Right hindlimb (tissue), 1 donor: ENCODE measurements around the gene MRTFB.

Experiments used
- DNase-seq: peaks from one replicate; pipeline ENCODE4 v3.0.0-alpha.2; 2018

The MRTFB gene

DNA sequence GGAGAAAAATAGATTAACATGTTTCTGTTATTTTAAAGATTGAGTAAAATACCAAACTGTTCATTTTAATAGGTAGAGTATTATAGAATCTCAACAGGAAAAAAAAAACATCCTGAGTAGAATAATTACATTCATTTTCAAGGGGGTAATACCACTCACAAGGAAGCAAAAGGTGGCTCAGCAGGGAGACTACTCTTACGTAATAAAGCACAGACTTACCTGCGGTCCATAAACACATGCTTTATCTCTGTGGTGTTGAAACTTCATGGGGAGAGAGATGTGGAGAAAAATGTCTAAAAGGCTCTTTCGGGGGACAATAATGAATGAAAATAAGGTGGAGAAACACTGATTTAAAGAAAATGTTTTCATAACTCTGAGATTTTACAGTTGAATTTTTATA lies 171.7 kb downstream of the MRTFB start:
- DNase-seq: no peak

- no peak for DNase-seq
These were observed 173.3 kb downstream of the MRTFB start for GRCh38 chr16:14244196-14245010.

DNA sequence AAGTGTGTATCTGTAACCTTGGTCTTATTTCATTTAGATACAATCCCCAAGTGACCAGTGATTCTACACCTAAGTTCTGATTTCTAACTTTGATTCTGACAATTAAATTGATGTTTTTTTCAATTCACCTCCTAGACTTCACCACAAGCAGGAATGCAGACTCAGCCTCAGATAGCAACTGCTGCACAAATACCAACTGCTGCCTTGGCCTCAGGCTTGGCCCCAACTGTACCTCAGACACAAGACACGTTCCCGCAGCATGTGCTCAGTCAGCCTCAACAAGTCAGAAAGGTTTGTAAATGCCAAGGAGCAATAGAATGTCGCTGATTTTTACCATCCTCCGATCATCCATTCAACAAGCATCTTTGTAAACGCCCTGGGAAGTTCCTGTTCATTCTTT lies 177.7 kb downstream of the MRTFB start:
- no peak for DNase-seq

DNA sequence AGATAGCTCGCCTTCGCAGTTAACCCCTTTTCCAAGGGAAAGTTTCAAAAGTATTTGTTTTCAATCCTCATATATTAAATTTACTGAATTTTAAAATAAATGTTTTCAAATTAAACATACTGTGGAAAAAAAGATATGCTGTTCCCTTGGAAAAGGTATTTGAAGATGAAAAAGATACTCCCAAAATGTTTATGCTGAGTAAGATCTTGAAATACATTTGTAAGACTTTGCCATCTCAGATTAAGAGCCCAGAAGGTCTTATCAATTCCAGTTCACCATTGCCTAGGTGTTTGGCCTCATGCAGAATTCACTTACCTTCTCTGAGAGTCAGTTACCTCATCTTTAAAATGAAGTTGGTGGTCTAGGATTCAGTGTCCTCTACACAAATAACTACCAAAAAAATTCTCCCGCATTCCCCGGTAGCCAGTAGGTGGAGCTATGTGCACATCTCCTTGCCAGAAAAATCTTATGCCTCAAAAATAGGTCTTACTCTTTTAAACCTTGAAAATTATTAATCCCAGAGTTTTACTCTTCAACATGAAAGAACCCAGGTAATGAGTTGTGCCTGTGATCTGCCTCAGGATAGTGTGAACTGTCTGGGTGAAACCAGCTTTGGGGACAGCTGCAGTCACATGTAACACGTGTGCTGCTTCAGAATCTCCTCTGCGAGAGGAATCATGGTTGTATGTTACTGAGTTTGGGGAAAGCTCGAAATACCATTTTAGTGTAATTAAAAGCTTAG lies 178.3 kb downstream of the MRTFB start:
- peak; percentile 66 for DNase-seq

DNA sequence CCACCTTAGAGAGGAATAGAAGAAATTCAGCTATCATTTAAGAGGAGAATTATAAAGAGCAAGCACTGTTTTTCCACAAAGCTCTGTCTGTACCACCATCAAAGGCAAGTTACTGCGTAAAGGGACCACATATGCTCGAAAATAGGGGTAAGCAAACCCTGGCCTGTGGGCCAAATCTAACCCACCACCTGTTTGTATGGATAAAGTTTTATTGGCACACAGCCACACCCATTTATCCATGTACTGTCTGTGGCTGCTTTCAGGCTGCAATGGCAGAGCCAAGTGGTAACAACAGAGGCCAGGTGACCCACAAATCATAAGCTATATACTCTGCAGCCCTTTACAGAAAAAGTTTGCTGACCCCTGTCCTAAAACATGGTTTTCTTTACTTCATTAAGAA lies 180.3 kb downstream of the MRTFB start:
- DNase-seq: no peak

GRCh38 chr16:14252860-14253259 lies 181.7 kb downstream of the MRTFB start:
- DNase-seq: no peak

- no peak for DNase-seq
These were observed 191.9 kb downstream of the MRTFB start for GRCh38 chr16:14263011-14263410.

DNA sequence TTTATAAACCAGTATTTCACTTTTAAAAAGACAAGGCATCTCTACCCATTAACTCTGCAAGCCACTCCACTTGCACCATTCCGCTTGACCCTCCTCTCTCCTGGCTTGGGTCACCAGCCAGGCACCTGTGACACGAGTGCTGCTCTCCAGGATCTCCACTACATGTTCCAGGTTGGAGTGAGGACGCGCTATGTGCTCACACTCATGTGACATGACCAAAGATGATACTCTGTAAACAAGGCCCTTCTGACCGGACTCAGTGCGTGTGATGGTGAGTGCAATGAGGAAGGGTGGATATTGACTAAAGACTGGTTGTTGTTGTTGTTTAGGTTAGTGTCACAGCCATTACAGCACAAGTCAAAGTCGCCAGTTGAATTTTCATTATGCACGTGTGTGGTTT lies 192.7 kb downstream of the MRTFB start:
- DNase-seq: no peak

- DNase-seq: no peak
These were observed 193.3 kb downstream of the MRTFB start for GRCh38 chr16:14264327-14264943.

- DNase-seq: no peak
These were observed 197.0 kb downstream of the MRTFB start for GRCh38 chr16:14268073-14268472.

DNA sequence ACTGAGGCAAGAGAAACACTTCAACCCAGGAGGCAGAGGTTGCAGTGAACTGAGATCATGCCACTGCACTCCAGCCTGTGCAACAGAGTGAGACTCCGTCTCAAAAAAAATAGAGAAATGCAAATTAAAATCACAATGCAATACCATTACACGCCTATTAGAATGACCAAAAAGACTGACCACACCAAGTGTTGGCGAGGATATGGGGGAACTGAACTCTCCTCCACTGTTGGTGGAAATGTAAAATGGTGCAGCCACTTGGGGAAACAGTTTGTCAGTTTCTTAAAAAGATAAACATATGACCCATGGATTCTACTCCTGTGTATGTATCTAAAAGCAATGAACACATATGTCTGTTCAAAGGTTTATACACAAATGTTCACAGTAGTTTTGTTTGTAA lies 204.8 kb downstream of the MRTFB start:
- no peak for DNase-seq

DNA sequence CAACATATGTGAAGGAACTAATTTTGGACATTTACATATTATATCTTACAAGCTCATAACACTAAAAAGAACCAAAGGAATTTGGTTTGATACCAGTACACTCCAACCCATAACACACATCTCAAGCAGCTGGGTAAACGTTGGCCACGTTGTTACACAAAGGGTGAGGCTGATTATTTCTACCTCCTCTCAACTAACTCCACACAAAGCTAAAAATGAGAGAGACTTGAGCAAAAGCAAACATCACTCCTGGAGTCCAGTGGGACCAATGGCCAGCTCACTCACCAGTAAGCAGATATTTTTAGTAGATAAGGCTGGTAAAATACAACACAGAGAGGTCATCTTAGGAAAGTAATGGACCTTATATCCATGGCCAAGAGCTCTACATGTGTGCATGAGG lies 207.6 kb downstream of the MRTFB start:
- DNase-seq: no peak

DNA sequence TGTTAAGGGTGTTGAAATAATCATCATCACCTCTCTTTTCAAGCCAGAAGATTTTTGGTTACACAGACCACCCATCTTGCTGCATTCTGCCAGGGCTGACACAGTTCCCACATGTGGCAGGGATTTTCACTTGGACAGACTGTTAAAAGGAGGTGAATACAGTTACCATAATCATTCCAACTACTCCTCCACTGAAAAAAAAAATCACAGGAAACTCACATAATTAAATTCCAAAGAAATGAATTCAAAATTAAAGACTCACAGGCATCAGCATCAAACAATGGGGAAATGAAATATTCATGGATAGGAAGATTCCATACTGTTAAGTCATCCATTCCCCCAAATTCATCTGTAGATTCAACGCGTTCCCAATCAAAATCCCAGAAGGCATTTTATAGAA lies 209.4 kb downstream of the MRTFB start:
- DNase-seq: no peak

GRCh38 chr16:14283786-14284185 lies 212.7 kb downstream of the MRTFB start:
- no peak for DNase-seq

DNA sequence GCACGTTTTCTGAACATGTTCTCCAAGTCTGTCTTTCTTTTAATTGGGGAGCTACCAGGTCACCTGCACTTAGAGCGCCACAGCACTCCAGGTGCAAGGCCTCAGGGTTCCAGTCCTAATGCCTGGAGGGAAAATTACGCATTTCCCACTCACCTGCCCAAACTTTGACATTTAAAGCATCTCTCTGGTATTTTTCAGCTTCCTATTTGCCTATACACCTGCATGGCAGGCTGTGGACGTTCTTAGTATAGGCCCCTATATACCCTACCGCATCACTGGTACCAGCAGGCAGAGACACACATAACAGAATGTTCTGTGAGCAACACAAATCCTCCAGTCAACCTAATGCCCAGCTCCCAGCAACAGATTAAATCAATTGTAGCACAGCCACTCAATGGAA lies 213.3 kb downstream of the MRTFB start:
- DNase-seq: no peak

DNA sequence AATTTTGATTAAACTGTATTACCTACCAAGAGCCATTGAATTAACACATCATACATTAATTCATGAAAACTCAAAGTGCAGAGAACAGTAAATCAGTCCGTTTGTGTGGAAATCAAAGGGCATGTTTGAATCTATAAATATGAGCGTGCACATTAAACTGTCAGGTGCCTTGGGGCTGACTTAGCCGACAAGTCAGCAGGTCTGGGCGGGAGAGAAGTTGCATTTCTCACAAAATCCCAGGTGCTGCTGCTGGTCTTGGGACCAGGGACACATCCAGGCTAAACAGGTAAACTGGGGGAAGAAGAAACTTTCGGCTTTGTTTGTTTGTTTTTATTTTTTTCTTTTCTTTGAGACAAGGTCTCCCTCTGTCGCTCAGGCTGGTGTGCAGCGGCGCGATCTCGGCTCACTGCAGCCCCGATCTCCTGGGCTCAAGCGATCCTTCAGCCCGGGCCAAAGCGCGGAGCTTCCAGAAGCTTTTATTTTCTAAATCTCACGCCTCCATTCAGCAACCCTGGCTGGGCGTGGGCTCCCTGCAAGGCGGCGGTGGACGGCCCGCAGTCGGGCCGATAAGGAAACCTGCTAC lies 213.9 kb downstream of the MRTFB start:
- DNase-seq: no peak

DNA sequence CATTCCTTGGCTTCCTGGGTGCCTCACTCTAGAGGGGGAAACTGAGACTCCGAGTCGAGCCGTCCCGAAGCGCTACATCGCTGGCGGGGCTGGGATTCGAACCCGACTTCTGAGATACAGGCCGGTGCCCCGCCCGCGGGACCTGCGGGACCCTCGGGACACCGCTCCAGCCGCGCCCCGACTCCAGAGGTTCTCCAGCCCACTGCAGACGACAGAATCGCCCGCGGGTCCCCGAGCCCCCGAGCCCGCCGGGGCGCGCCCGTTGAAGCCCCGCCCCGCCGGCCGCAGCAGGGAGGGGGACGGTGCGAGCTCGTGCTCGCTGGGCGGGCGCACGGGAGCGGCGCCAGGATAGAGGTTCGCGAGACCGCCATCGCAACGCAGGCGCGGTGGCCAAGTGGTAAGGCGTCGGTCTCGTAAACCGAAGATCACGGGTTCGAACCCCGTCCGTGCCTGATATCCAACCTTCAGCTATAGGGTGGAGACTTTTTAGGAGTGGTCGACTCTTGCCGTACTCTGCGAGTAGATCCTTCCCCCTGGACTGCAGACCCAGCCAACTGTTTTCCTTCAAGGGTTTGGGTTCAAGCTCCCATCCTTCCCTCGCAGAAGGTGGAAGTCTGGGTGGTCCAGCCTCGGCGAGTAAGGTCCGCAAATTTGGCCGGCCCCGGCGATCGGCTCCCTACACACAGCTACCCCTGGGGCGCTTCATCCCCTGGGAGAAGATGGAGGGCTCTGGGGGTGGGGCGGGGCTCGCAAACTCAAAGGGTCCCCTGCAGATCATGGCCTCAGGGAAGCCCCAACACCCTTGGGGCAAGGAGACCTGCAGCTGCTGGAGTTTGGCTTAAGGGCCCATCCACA lies 214.6 kb downstream of the MRTFB start:
- DNase-seq: peak; percentile 97

- peak; percentile 78 for DNase-seq
These were observed 215.5 kb downstream of the MRTFB start for GRCh38 chr16:14286368-14287230.

DNA sequence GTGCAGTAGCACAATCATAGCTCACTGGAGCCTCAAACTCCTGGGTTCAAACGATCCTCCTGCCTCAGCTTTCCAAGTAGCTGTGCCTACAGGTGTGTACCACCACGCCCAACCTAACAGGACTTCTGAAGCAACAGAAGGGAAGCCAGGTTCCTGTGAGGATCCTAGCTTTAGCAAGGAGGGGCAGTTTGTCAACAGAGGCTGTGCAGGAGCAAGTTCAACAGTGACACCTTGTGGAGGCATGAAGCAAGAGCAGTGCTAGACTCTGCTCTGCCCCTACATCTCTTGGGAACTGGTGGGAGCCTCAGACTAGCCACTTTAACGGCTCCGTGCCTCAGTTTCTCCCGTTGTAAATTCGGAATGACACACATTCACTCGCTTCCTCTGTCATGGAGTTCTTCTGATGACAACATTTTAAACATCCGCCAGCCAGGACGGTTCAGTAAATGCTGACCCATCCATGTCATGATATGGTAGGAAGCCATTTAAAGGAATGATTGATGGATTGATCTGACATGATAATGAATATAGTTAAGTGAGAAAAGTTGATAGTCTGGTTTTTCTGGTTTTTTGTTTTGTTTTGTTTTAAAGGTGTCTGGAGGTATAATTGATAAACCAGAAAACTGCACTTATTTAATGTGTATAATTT lies 218.7 kb downstream of the MRTFB start:
- no peak for DNase-seq

GRCh38 chr16:14291286-14291685 lies 220.2 kb downstream of the MRTFB start:
- no peak for DNase-seq
